ENCODE results near the gene ZNRF3. TPM values are rescaled to one million over a fixed set of nuclear protein-coding genes. Genes with fewer than 3 reads are reported as not detected.

Gene ZNRF3
- total RNA-seq, 4 donors from 2014 or later, result 1.7 to 8.1 (median 4.8) TPM

DNA sequence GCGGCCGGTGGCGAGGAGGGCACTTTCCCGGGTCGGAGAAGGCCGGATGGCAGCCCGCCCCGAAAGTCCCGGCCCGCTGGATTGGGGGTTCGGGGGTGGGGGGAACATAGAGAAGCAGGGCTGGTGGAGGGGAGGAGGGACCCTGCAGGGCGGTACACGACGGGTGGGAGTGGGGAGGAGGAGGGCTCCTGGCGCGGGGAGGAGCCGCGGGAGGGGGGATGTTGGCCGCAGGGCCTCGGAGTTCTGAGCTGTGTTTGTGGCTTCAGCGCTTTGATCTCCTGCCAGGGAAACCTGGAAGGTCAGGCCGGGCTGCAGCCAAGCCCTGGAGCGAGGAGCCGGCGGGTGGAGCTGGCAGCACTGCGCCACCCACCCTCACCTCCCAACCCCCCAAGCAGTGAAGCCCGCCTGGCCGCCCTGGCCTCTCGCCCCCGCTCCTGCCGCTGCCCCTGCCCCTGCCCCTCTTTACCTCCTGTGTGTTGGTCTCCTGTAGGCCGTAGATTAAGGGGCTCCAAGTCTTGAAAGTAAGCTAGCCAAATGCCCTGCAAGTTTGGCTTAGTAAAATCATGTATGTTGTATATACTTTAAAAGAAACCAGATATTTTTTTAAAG, 147.3 kb downstream of the ZNRF3 start:
- TF ChIP-seq, protein P1, sequence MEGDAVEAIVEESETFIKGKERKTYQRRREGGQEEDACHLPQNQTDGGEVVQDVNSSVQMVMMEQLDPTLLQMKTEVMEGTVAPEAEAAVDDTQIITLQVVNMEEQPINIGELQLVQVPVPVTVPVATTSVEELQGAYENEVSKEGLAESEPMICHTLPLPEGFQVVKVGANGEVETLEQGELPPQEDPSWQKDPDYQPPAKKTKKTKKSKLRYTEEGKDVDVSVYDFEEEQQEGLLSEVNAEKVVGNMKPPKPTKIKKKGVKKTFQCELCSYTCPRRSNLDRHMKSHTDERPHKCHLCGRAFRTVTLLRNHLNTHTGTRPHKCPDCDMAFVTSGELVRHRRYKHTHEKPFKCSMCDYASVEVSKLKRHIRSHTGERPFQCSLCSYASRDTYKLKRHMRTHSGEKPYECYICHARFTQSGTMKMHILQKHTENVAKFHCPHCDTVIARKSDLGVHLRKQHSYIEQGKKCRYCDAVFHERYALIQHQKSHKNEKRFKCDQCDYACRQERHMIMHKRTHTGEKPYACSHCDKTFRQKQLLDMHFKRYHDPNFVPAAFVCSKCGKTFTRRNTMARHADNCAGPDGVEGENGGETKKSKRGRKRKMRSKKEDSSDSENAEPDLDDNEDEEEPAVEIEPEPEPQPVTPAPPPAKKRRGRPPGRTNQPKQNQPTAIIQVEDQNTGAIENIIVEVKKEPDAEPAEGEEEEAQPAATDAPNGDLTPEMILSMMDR (IDR thresholded peaks at IDR 0.05; ENCODE audit: low read depth), result no peak

DNA sequence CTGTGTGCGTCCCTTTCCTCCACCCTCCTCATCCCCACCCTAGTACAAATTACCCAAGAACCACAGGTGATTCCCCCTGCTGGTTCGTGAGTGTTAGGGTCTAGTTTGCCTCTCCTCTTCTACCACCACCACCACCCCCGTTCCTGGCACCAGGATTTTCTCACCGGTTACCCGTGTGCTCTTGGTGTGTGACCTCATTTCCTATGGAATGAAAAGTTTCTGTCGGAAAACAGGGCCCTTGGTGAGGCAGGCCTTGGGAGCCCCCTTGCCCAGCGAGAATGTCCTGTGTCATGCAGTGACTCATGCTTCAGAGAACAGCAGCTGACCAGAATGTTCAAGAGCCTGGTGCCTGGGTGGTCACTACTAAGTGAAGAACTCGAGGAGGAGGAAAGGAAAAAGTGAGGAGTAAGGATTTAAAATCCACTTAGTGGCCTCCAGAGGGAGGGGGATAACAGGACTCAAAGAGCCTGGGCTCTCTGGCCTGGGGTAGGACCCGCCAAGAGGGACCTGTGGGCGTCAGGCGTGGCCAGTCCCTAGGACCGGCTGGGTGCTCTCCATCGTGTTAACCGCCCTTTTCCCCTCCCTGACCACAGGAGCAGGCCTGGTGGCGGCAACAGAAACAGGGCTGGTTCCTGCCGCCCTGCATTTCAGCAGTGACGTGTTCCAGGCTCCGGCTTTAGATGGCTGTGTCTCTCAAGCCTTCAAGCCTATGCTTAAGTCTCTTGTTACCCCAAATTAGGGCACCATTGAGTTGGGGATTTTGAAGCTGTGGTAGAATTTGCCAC, 148.0 kb downstream of the ZNRF3 start:
- TF ChIP-seq, protein P1 (IDR thresholded peaks at IDR 0.05; ENCODE audit: low read depth), result no peak

DNA sequence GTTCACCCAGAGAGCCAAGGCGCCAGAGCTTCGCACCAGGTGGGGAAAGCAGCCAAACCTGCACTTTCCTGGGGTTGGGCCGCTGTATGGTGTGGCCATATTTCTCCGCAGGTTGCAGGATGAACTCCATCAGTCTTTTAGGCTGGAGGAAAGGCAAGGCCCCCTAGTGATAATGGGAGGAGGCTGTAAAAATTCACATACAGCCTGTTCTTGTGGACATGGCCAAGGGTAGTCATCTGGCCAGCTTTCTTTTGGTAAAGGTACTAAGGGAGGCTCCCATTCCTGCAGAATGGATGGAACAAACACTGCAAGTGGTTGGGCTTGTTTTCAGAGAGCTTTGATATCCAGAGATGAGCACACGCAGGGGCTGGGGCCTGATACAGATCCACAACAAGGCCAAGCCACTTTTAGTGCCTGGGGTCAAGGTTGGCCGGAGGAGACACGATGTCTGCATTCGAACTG, 148.7 kb downstream of the ZNRF3 start:
- TF ChIP-seq, protein P1 (IDR thresholded peaks at IDR 0.05; ENCODE audit: low read depth), result no peak

DNA sequence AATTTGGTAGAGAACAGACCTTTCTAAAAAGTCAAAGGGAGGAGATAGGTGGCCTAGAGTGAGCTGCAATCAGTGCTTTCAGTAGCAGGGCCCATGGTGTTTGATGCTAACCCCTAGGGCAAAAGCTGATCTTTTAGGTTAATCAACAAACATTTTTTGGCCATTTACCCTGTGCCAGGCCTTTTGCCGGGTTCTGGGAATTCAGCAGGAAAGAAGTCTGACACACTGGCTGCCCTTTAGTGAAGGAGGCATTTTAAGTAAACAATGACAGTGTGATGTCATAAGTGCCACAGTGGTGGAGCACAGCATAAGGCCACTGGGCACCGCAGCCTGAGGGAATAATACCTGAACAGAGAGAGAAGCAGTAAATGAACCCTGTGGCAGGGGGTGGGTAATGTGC, 149.2 kb downstream of the ZNRF3 start:
- TF ChIP-seq, protein P1 (IDR thresholded peaks at IDR 0.05; ENCODE audit: low read depth), result no peak

DNA sequence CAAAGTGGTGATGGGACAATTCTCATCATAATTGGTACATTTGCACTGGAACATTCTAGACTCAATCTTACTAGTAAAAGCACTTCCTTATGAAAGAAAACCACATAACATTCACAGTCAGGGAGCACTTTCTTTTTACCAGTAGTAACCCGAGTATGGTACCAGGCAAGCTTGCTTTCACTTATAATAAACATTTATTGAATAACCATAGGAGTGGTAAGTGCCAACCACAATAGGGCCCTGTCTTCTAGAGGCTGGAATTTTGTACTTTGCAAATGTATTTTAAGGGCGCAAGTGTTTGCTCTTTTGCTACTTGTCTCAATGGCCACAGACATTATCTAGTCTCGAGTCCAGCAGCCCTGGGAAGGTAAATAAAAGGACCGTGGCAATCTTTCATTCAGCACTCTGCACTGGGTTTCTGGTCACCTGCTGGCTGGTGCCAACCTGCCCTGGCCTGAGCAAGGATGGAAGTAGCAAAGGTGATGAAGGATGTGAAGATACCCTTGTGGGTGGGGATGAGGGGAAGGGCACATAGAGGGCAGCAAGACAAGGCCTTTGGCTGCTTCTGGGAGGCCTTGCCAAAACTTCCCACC, 154.1 kb downstream of the ZNRF3 start:
- TF ChIP-seq, protein P1 (IDR thresholded peaks at IDR 0.05; ENCODE audit: low read depth), result no peak

DNA sequence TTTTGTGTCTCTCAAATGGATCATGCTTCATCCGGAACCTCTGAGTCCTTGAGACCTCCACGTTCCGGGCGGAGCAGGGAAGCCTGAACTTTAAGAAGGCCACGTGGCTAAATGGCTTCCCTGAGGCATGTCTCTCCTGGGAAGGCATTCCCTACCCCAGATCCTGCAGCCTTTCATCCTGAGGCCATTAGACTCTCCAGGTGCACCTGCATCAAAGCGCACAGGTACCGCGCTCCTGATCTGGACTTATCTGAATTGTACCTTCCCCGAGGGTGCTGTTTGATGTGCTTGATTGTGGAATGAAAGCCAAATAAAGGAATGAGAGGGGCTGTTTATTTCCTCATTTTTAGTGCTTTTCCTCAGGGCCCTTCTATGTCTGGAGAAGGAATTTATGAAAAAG, 155.8 kb downstream of the ZNRF3 start:
- TF ChIP-seq, protein P1 (IDR thresholded peaks at IDR 0.05; ENCODE audit: low read depth), result no peak
